HCT116 (cell line): ENCODE data around the gene DRD3. TPM values are rescaled to one million over a fixed set of nuclear protein-coding genes. Genes with fewer than 3 reads are reported as not detected.

Source experiments
- ATAC-seq: fragments of 200-7000 bp; cut with Tn5 transposase; 2 replicates; pipeline ENCODE4 v1.9.1; 2020; ENCODE audit warnings: mild to moderate bottlenecking, moderate library complexity
- BruUV-seq: library from RNA; stranded (reverse); fragments of 400-500 nt; replicated peaks from 2 replicates; lab custom pipeline; 2021; lab: Mats Ljungman, UMichigan
- CTCF ChIA-PET: fragments of 300-600 bp; sonication (Branson Sonifier 250); formaldehyde crosslinking; loops from one replicate; lab custom pipeline; 2021; ENCODE audit warnings: antibody characterized with exemption; lab: Charles Lee
- POLR2A ChIA-PET: fragments of 300-600, 350-600 bp; sonication (Branson Sonifier 250); formaldehyde crosslinking; loops from one replicate; lab custom pipeline; 2021; ENCODE audit warnings: antibody characterized with exemption; lab: Charles Lee
- RAD21 ChIA-PET, 2 experiments: fragments of 300-600 bp; sonication (Branson Sonifier 250); formaldehyde crosslinking; loops; one replicate each; lab custom pipeline; 2023; ENCODE audit warnings: low total read pairs in 2 of 2; ENCODE audit not compliant: uncharacterized antibody in 2 of 2, unreplicated experiment in 2 of 2, low non-redundant PET in 1 of 2; lab: Charles Lee
- DNase-seq: peaks from one replicate; pipeline ENCODE4 v3.0.0-alpha.2; 2010; ENCODE audit warnings: low read depth, low spot score
- H2AFZ ChIP-seq: fragments of 200-600 bp; shearing (Covaris generic), sonication (generic); 2 replicates; pipeline ENCODE4 v1.6.1; 2017; ENCODE audit warnings: low read depth, mixed run types, mixed read lengths, antibody characterized with exemption, low read length; ENCODE audit not compliant: poor library complexity, severe bottlenecking
- H3K27ac ChIP-seq: 2 replicates; pipeline ENCODE4 v1.5.1; 2012; ENCODE audit warnings: low read depth, low read length
- H3K27me3 ChIP-seq: fragments of 200-600 bp; sonication (generic); 2 replicates; pipeline ENCODE4 v1.6.1; 2016; ENCODE audit warnings: mixed run types, low read length, mixed read lengths; ENCODE audit not compliant: insufficient read depth
- H3K36me3 ChIP-seq, 2 experiments: fragments of 200-500 bp in 1 of 2; fragments of 200-600 bp in 1 of 2; sonication (Bioruptor generic) in 1 of 2; sonication (generic) in 1 of 2; 2 replicates each; pipeline versions ENCODE4 v1.5.1 to v1.6.1; 2014 to 2016; ENCODE audit warnings: low read length in 2 of 2, inconsistent platforms in 1 of 2, mixed read lengths in 1 of 2, mixed run types in 1 of 2; ENCODE audit not compliant: insufficient read depth in 2 of 2, control insufficient read depth in 1 of 2
- H3K4me1 ChIP-seq, 2 experiments: fragments of 200-600 bp in 1 of 2; sonication (generic) in 1 of 2; 2 replicates each; pipeline versions ENCODE4 v1.5.1 to v1.6.1; 2012 to 2017; ENCODE audit warnings: low read length in 2 of 2, inconsistent platforms in 1 of 2, mild to moderate bottlenecking in 1 of 2, mixed read lengths in 1 of 2, mixed run types in 1 of 2, moderate library complexity in 1 of 2; ENCODE audit not compliant: insufficient read depth in 2 of 2, control insufficient read depth in 1 of 2
- H3K4me2 ChIP-seq: fragments of 200-600 bp; sonication (generic); 2 replicates; pipeline ENCODE4 v1.6.1; 2017; ENCODE audit warnings: mixed run types, low read length, mixed read lengths
- H3K4me3 ChIP-seq, 2 experiments: fragments of 200-600 bp in 1 of 2; sonication (generic) in 1 of 2; replicated peaks in 1 of 2; 2 replicates each; pipeline ENCODE4 v1.5.1; 2011 to 2016; ENCODE audit warnings: low read length in 2 of 2, control low read depth in 1 of 2, low read depth in 1 of 2, mild to moderate bottlenecking in 1 of 2, mixed read lengths in 1 of 2, mixed run types in 1 of 2
- H3K79me2 ChIP-seq: fragments of 200-600 bp; sonication (generic); 2 replicates; pipeline ENCODE4 v1.6.1; 2017; ENCODE audit warnings: mild to moderate bottlenecking, mixed run types, low read length, moderate library complexity, mixed read lengths; ENCODE audit not compliant: insufficient read depth
- H3K9ac ChIP-seq: fragments of 200-600 bp; sonication (generic); 2 replicates; pipeline ENCODE4 v1.6.1; 2016; ENCODE audit warnings: low read length, mixed read lengths
- H3K9me2 ChIP-seq: fragments of 200-600 bp; sonication (generic), shearing (Covaris generic); 2 replicates; pipeline ENCODE4 v1.6.1; 2017; ENCODE audit warnings: mixed run types, mild to moderate bottlenecking, moderate library complexity; ENCODE audit not compliant: insufficient read depth
- H3K9me3 ChIP-seq, 2 experiments: fragments of 200-500 bp in 1 of 2; fragments of 200-600 bp in 1 of 2; sonication (Bioruptor generic) in 1 of 2; sonication (generic) in 1 of 2; 2 replicates each; pipeline ENCODE4 v1.6.1; 2014 to 2017; ENCODE audit warnings: low read length in 2 of 2, mixed read lengths in 2 of 2, inconsistent platforms in 1 of 2, low read depth in 1 of 2, mild to moderate bottlenecking in 1 of 2, mixed run types in 1 of 2, moderate library complexity in 1 of 2; ENCODE audit not compliant: control insufficient read depth in 1 of 2, insufficient read depth in 1 of 2
- H4K20me1 ChIP-seq: fragments of 200-600 bp; sonication (generic), shearing (Covaris generic); 2 replicates; pipeline ENCODE4 v1.6.1; 2017; ENCODE audit warnings: mixed run types, mild to moderate bottlenecking, moderate library complexity; ENCODE audit not compliant: insufficient read depth
- ATF3 ChIP-seq: IDR thresholded peaks from 2 replicates; pipeline ENCODE4 v1.6.1; 2012
- CBX3 ChIP-seq: IDR thresholded peaks from 2 replicates; pipeline ENCODE4 v1.6.1; 2012; ENCODE audit warnings: low read depth
- EGR1 ChIP-seq: IDR thresholded peaks from 2 replicates; pipeline ENCODE4 v1.6.1; 2012; ENCODE audit warnings: low read depth
- ELF1 ChIP-seq: IDR thresholded peaks from 2 replicates; pipeline ENCODE4 v1.6.1; 2012; ENCODE audit warnings: low read depth, borderline replicate concordance
- FOSL1 ChIP-seq: IDR thresholded peaks from 2 replicates; pipeline ENCODE4 v1.6.1; 2012; ENCODE audit warnings: low read depth
- MAX ChIP-seq: IDR thresholded peaks from 2 replicates; pipeline ENCODE4 v1.6.1; 2012
- POLR2A ChIP-seq: IDR thresholded peaks from 2 replicates; pipeline ENCODE4 v1.7.0; 2011; ENCODE audit warnings: borderline replicate concordance; ENCODE audit not compliant: insufficient read depth, insufficient read length; ENCODE audit errors: extremely low read depth
- POLR2AphosphoS5 ChIP-seq: IDR thresholded peaks from 2 replicates; pipeline ENCODE4 v1.6.1; 2011; ENCODE audit warnings: mild to moderate bottlenecking, low read depth, low read length, moderate library complexity
- REST ChIP-seq: IDR thresholded peaks from 2 replicates; pipeline ENCODE4 v1.6.1; 2012; ENCODE audit warnings: low read depth
- SIN3A ChIP-seq: IDR thresholded peaks from 2 replicates; pipeline ENCODE4 v1.6.1; 2012; ENCODE audit warnings: low read depth
- SP1 ChIP-seq: IDR thresholded peaks from 2 replicates; pipeline ENCODE4 v1.6.1; 2012; ENCODE audit warnings: low read depth
- TCF7L2 ChIP-seq: IDR thresholded peaks from 2 replicates; pipeline ENCODE4 v1.7.0; 2011; ENCODE audit warnings: borderline replicate concordance, inconsistent platforms; ENCODE audit not compliant: insufficient read depth, insufficient read length; ENCODE audit errors: extremely low read depth
- YY1 ChIP-seq: IDR thresholded peaks from 2 replicates; pipeline ENCODE4 v1.6.1; 2011; ENCODE audit warnings: low read length, low read depth, moderate library complexity, mild to moderate bottlenecking; ENCODE audit not compliant: insufficient replicate concordance; ENCODE audit errors: extremely low read depth
- ZBTB33 ChIP-seq: IDR thresholded peaks from 2 replicates; pipeline ENCODE4 v1.6.1; 2011; ENCODE audit warnings: mild to moderate bottlenecking, low read length, moderate library complexity; ENCODE audit not compliant: insufficient replicate concordance; ENCODE audit errors: extremely low read depth
- ZFX ChIP-seq: fragments of 450-650 bp; IDR thresholded peaks from 2 replicates; pipeline ENCODE4 v1.6.1; 2017
- ZNF274 ChIP-seq: fragments of 200-500 bp; sonication (Bioruptor generic); IDR thresholded peaks from 2 replicates; pipeline ENCODE4 v1.6.1; 2014; ENCODE audit warnings: mild to moderate bottlenecking, low read depth, low read length, inconsistent platforms
- intact Hi-C: fragments of 100-400 bp; cut with micrococcal nuclease; formaldehyde crosslinking; loops from 2 replicates; pipeline ENCODE4 v1.10.0; 2022
- total RNA-seq: library from RNA; stranded (reverse); gene quantifications from one replicate; pipeline ENCODE4 v1.2.1, GENCODE V29; 2021; ENCODE audit not compliant: unreplicated experiment

The DRD3 gene
- total RNA-seq, 1 experiment from 2014 or later = not detected

GRCh38 chr3:114108137-114108536 is 70.7 kb downstream of the DRD3 start:
- Histone ChIP-seq H3K4me3 (no peak overlapping the region), H3K27me3 (peaks cover 4% of the 10 kb centered on the region; the same call in 1 of the 2 replicates), H3K79me2 (no peaks in the 10 kb centered on the region), H3K27ac (no peak overlapping the region), H3K36me3 (no peaks in the 10 kb centered on the region), H3K9me3 (no peaks in the 10 kb centered on the region), H3K4me1 (no peaks in the 10 kb centered on the region), H4K20me1 (no peaks in the 10 kb centered on the region), H3K9ac (no peak overlapping the region), H3K4me2 (no peak overlapping the region), H2AFZ (no peak overlapping the region), H3K9me2 (no peaks in the 10 kb centered on the region)
- CTCF ChIA-PET = no interaction called here
- intact Hi-C loops = no loop called here
- TF ChIP-seq YY1 = no peak
- no peak for TF ChIP-seq REST
- TF ChIP-seq ZBTB33 = no peak
- no peak for TF ChIP-seq POLR2AphosphoS5
- TF ChIP-seq FOSL1 = no peak
- TF ChIP-seq MAX = no peak
- TF ChIP-seq ELF1 = no peak
- TF ChIP-seq CBX3 = no peak
- TF ChIP-seq SIN3A = no peak
- no peak for TF ChIP-seq ZNF274
- TF ChIP-seq EGR1 = no peak
- TF ChIP-seq ATF3 = no peak
- TF ChIP-seq ZFX = no peak
- TF ChIP-seq POLR2A = no peak
- TF ChIP-seq TCF7L2 = no peak
- TF ChIP-seq SP1 = no peak
- no peak for DNase-seq
- POLR2A ChIA-PET = no interaction called here
- no peak for ATAC-seq
- RAD21 ChIA-PET = no interaction called here
- no TSS peak for BruUV-seq
